HG03025 (cell line): ENCODE data around the gene ATG7.
"Not testable (repeated sequence)": the region's sequence is repeated elsewhere in the genome, so short reads cannot be mapped to it uniquely, and the experiment has no call there.

Experiments
- ATAC-seq: cut with Tn5 transposase; IDR thresholded peaks from one replicate; pipeline ENCODE4 v1.9.1; 2021; ENCODE audit warnings: mild to moderate bottlenecking, moderate library complexity; ENCODE audit not compliant: unreplicated experiment, low FRiP score

The ATG7 gene

GRCh38 chr3:11452885-11453847 lies 181.0 kb downstream of the ATG7 start:
- no peak for ATAC-seq

- ATAC-seq = no peak
Measured at GRCh38 chr3:11455956-11456355, 183.8 kb downstream of the ATG7 start.

GRCh38 chr3:11457135-11457534 lies 184.9 kb downstream of the ATG7 start:
- no peak for ATAC-seq

- no peak for ATAC-seq
Measured at GRCh38 chr3:11459186-11459824, 187.1 kb downstream of the ATG7 start.

GRCh38 chr3:11461226-11461625 lies 189.0 kb downstream of the ATG7 start:
- ATAC-seq = no peak

- not testable (repeated sequence) for ATAC-seq
Measured at GRCh38 chr3:11462673-11463072, 190.5 kb downstream of the ATG7 start.

GRCh38 chr3:11463591-11463990 lies 191.4 kb downstream of the ATG7 start:
- no peak for ATAC-seq

- ATAC-seq = no peak
Measured at GRCh38 chr3:11464356-11464755, 192.2 kb downstream of the ATG7 start.

GRCh38 chr3:11465744-11466616 lies 193.8 kb downstream of the ATG7 start:
- no peak for ATAC-seq

- no peak for ATAC-seq
Measured at GRCh38 chr3:11467875-11468274, 195.7 kb downstream of the ATG7 start.

GRCh38 chr3:11470031-11470853 lies 198.0 kb downstream of the ATG7 start:
- no peak for ATAC-seq

GRCh38 chr3:11475324-11475723 lies 203.1 kb downstream of the ATG7 start:
- ATAC-seq = no peak

GRCh38 chr3:11476735-11477144 lies 204.5 kb downstream of the ATG7 start:
- no peak for ATAC-seq

- ATAC-seq = no peak
Measured at GRCh38 chr3:11477407-11477911, 205.3 kb downstream of the ATG7 start.

GRCh38 chr3:11478167-11478566 lies 206.0 kb downstream of the ATG7 start:
- no peak for ATAC-seq

GRCh38 chr3:11479221-11479620 lies 207.0 kb downstream of the ATG7 start:
- ATAC-seq = no peak

- no peak for ATAC-seq
Measured at GRCh38 chr3:11480663-11481298, 208.6 kb downstream of the ATG7 start.

- no peak for ATAC-seq
Measured at GRCh38 chr3:11481556-11481955, 209.4 kb downstream of the ATG7 start.

- ATAC-seq = no peak
Measured at GRCh38 chr3:11482021-11482420, 209.8 kb downstream of the ATG7 start.
